GM18519 (cell line): ENCODE results near the gene PSKH1.
"Not testable (repeated sequence)": the region's sequence is repeated elsewhere in the genome, so short reads cannot be mapped to it uniquely, and the experiment has no call there.

Experiments used
- ATAC-seq: cut with Tn5 transposase; IDR thresholded peaks from one replicate; pipeline ENCODE4 v1.9.1; 2021; ENCODE audit warnings: mild to moderate bottlenecking, moderate library complexity; ENCODE audit not compliant: unreplicated experiment, low FRiP score

The PSKH1 gene

DNA sequence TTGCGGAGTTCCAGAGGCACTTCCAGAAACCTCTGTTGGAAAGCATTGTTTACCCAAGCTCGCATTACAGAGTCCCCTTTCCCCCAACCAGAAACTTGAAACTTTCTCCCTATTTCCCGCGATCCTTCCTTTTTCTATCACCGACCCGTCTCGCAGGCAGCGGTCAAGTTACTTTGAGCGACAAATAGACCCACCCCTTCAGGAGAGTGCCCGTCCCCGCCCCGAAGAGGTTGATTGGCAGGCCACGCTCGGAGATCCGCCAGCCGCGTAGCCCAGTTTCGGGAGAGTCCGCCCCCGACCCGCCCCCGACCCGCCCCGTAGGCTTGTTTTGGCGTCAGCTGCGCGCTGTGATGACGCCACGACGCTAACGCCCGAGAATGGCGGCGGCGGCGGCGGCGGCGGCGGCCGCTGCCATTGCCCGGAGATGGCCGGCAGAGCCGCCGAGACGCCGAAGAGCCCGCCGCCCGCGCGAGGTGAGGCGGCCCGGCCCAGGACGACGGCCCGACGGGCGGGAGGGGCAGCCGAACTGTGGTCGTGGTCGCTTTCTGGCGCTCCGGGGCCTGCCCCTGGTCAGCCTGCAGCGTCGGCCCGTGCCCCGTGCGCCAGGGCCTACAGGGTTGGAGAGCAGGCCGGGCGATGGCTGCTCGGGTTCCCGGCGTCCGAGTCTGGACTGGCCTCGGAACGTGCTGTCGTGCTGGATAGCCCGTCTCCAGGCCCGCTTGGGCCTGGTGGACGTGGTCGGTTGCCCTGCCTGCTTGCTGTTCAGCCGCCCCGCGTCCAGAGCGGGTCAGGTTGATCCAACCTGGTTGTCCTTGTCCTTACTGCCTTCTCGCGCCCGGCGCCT is at the start of gene PSKH1:
PSKH1 (plus strand) TSS at position 356 of the 844 bp plus-strand sequence. CDS start 15,496 bp downstream, outside the sequence.
- peak; percentile 69 for ATAC-seq

DNA sequence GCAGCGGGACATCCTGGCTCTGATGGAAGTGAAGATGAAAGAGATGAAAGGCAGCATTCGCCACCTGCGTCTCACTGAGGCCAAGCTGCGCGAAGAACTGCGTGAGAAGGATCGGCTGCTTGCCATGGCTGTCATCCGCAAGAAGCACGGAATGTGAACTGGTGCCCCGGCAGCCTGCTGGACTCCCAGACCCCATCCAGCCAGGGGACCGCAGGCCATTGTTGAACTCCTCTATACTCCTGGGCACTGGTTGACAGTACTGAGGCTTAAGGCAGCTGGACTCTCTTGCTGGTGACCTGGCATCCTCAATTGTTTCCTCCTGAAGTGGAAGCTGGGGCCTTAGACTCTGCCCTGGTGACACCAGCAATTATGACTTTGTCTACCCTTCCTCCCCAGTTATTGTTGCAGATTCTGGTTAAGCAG is 49.7 kb upstream of the PSKH1 start:
- no peak for ATAC-seq

DNA sequence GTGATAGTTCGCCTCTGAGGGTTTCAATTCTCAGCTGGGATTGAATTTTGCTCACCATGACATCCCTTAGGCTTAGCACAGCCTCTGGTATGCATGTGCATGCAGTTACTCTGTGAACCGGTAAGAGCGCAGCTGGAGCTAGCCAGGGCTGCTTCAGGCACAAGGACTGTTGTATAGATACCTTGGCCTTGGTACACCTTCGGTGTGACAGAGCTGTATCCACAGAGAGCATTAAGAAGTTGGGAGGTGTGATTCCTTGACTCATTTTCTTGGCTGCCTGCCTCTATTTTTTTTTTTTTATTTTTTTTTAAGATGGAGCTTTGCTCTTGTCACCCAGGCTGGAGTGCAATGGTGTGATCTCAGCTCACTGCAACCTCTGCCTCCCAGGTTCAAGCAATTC is 48.6 kb upstream of the PSKH1 start:
- no peak for ATAC-seq

DNA sequence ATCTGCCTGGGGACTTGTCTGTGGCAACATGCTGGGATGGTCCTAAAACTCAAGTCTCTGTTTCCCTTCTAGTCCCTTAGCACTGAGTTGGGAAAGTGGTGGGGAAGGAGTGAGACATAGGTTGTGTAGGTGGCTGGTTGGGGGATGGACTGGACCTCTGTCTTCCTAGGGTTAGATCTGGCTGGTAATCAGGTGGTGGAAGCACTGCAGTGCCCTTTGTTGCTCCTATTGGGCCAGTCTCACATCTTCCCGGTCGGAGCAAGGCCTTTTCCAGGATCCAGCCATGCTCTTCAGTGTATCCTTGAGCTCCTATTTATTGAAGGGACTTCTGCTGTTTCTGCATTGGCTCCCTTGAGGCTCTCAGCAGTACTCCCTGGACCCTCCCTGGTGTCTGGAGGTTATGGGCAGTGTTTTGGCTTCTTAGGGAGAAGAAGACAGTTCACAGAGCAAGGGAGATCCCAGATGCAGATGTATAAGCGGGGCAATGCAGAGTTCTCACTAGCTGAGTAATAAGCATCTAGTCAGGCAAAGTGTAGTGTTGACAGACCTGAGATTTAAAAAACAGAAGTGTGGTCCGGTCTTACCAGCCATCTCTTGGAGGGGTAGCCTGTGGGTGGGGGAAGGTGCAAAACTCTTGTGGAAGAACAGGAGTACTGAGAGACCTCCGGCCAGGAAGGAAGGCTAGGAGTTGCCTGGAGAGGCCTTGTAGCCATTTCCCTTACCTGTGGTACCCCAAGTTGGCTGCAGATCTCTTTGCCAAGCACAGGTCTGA is 47.6 kb upstream of the PSKH1 start:
- no peak for ATAC-seq

DNA sequence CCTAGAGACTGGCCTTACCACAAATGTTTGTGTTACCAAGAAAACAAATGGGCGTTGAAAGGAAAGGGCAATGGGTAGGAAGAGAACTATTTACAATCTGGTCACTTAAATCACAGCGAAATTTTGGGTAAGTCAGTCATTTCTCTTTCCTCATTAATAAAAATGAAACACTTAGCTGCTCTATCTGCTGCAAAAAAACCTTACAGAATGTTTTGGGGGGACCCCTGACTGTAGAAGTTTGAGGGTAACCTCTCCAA is 47.1 kb upstream of the PSKH1 start:
- ATAC-seq = no peak

DNA sequence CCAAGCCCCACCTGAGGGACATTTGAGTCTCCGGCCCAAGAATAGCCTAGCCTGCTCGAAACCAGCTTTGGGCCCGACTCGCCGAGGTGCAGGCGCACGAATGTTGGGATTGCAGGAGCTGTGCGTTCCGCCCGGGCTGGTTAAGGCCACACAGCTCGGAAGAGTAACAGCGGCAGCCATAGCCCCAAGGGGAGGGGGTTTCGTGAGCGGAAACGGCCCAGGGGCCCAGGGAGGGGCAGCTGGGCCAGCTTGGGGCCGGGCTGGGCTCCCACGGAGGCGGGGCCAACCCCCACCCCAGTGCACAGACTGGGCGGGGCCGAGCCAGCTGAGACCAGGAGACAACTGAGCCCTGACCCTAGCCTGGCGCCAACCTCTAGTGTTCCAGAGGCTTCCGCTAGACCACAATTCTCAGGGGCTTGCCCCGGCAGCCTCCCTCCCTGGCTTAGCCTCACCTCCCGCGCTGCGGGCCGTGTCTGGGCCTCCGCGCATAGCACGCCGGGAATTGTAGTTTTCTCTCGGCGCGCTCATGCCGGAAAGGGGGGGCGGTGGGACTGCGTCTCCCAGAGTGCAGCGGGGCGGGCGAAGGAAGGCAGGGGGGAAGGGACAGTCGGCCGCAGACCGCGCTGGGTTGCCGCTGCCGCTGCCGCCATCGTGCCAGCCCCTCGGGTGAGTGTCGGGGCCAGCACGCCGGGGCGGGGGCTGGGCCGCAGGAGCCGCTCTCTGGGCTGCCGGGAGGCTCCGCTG is 46.6 kb upstream of the PSKH1 start, which contains the start of gene NUTF2:
NUTF2 (plus strand) TSS at position 614 of the 744 bp plus-strand sequence. CDS start 18,198 bp downstream, outside the sequence.
- peak; percentile 37 for ATAC-seq

DNA sequence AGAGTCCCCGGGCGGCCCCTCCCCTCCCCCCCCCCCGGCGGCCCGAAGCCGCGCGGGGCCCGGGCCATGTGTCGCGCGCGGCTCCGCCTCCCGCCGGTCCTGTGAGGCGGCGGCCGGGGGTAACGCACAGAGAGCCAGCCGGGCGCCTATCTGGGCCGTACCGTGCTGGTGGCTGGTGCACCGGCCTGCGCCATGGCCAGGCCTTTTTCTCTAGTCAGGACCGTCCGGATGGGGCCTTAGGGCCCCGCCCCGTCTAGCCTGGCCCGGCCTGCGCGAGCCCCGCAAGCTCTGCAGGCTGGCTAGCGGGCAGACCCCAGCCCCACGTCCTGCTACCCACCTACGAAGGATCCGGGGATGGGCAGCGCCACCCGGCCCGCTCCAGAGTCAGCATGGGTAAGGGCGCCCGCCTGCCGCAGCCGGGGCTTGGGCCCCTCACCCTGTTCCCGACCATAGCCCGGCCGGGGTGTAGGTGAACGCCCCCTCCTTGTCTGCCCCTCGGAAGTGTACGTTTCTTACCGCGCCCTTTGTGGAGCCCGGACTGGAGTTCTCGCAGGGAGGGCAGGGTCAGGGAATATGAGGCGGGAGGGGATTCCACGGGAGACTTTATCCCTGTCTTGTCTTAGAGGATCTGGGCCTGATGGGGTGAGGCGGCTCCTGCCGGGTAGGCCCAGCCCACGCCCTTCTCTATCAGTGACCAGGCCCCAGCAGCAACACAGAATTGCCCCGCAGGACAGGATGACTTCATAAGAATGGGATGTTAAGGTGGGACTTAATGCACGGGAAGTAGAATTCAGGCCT is 45.8 kb upstream of the PSKH1 start, which contains the start of gene CENPT:
CENPT (minus strand) TSS at position 630 of the 798 bp plus-strand sequence. CDS start 13,834 bp downstream, outside the sequence.
- ATAC-seq = peak; percentile 22

DNA sequence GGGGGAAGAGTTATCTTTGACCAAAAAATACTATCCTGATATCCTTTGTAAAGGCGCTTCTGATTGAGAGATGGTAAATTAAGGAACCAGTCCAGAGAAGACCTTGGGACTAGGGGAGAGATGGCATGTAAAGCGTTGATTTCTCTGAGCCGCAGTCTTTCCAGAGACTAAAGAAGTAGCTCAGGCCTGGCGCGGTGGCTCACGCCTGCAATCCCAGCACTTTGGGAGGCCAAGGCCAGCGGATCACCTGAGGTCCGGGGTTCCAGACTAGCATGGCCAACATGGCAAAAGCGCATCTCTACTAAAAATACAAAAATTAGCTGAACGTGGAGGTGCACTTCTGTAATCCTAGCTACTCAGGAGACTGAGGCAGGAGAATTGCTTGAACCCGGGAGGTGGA is 44.9 kb upstream of the PSKH1 start:
- no peak for ATAC-seq

DNA sequence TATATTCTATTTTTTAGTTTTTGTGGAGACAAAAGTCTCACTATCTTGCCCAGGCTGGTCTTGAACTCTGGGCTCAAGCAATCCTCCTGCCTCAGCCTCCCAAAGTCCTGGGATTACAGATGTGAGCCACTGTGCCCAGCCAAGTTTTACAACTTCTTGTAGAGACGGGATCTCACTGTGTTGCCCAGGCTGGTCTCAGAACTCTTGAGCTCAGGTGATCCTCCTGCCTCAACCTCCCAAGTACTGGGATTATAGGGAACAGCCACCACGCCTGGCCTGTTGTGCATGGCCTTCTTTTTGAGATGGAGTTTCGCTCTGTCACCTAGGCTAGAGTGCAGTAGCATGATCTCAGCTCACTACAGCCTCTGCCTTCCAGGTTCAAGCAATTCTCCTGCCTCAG is 39.4 kb upstream of the PSKH1 start:
- no peak for ATAC-seq

DNA sequence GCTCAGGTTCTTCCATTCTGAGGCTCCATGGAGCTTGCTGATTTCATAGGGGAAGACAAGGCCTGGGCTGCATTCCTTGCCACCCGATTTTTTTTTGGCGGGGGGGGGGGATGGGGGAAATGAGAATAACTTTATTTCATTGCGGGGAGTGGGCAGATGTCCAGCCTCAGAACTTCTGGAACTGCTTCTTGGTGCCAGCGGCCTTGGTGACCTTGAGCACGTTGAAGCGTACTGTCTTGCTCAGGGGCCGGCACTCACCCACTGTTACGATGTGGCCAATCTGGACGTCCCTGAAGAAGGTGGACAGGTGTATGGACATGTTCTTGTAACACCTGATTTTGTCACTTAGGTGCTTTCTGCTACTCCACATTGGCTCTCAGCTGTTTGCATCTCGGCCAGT is 37.3 kb upstream of the PSKH1 start:
- ATAC-seq = no peak

DNA sequence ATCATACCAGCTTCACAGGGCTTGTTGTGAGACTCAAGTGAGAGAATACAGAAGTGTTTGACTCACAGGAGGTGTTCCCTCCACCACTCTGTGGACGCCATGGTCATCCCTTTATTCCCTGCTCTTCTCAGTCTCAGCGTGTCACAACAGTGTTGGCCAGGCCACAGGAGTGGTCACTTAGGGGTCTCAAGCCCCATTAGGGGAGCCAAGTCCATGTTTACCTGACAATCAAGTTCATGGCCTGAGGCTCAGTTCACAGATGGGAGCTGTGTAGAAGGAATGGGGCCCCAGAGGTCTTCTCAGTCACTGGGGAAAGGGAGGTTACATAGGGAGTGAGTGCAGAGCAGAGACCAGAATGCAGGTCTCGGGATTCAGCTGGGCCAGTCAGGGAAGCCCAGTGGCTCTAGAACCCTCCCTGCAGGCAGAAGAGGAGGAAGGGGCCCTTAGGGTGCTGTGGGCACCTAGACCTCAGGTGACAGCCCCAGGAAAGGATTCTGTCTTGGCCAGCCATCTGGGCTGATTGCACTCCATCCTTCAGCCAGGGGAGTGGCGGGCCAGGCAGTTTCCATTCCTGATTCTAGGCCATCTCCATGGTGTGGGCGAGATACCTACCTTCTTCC is 36.0 kb upstream of the PSKH1 start:
- no peak for ATAC-seq

DNA sequence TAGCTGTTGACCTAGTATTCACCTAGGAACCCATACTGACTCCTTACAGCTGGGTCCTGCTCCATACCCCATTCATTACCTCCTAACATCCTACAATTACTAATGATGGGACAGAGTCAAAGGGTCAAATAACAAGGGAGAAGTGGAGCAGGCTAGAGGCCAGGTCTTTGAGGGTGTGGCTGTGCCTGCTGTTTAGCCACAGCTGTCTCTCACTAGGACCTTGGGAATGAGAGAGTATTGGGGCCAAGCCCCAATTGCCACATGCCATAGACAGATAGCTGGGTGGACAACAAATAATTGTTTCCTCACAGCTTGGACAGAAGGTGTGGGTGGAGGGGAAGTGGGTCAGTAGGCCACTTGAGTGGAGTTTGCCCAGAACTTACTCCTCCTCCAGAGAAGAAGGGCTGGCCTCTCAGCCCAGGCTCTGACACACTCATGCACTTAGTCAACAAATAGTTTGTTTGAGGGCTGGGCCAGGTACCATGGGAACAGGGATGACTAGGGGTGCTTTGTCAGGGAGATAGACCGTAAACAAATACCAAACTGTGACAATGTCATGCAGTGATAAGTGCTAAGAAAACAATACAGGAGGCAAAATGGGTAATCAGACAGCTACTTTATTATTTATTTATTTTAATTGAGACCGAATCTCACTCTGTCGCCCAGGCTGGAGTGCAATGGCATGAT is 35.4 kb upstream of the PSKH1 start:
- no peak for ATAC-seq

DNA sequence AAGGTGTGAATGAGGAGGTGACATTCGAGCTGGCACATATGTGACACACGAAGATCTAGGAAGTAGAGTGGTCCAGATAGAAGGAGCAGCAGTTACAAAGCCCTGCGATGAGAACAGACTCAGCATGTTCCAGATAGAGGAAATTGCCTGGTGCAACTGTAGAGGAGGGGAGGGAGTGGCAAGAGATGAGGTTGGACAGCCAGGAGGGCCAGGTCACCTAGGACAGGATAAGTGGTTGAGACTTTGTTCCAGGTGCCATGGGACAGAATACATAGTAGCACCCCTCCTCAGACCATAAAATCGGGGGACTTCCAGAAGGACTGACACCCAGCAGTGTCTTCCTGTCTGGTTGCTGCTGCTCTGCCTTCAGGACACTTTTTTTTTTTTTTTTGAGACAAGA is 34.6 kb upstream of the PSKH1 start:
- ATAC-seq = no peak

DNA sequence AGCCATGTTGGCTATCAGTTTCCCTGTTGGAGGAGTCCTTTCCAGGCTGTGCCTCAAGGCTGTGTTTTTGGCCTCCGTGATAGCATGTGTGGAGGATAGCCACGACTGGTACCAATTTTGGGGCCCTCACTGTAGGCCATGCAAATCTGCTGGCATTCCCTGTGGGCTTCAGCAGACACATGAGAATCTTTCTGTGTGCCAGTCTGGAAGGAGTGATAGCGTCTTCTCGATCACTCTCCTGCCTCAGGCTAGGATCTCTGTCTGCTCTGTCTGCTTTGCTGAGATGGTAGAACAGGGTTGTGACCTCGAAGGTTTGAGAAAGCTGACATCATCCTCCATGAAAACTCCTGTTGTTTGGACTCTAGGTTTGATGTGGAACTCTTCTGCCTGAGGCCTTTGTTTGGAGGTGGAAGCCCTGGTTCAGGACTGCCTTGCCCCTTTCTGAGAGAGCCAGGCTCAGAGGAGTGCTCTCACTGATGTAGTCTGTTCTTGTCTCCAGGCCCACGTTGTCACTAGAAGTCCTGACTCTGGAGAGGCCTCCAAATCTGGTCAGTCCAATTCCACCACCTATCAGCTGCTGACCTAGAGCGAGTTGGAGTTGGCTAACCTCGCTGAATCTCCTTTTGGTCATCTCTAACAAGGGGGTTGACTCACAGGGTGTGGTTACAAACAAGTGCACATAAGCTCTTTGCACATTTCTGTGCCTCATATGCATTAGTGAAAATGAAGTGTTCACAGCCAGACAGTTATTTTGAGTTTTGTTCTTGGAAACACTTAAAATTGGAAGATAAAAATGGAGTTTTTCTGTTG is 32.3 kb upstream of the PSKH1 start:
- no peak for ATAC-seq

DNA sequence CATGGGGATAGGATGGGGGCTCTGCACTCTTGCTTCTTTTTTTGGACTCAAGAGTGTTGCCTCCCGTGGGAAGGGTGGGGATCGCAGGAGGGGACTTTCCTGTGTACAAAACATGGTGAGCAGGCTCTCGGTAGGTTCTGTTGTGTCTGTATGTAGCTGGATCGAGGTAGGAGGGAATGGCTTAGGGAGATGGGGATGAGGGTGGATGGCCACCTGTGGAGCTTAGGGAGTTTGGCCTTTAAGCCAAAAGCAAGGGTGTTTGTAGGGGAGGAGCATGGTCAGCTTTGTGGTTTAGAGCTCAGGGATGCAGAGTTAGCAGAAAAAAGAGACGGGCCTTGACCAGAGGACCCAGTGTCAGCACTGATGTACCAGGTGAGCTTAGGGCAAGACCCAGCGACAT is 31.2 kb upstream of the PSKH1 start:
- no peak for ATAC-seq

DNA sequence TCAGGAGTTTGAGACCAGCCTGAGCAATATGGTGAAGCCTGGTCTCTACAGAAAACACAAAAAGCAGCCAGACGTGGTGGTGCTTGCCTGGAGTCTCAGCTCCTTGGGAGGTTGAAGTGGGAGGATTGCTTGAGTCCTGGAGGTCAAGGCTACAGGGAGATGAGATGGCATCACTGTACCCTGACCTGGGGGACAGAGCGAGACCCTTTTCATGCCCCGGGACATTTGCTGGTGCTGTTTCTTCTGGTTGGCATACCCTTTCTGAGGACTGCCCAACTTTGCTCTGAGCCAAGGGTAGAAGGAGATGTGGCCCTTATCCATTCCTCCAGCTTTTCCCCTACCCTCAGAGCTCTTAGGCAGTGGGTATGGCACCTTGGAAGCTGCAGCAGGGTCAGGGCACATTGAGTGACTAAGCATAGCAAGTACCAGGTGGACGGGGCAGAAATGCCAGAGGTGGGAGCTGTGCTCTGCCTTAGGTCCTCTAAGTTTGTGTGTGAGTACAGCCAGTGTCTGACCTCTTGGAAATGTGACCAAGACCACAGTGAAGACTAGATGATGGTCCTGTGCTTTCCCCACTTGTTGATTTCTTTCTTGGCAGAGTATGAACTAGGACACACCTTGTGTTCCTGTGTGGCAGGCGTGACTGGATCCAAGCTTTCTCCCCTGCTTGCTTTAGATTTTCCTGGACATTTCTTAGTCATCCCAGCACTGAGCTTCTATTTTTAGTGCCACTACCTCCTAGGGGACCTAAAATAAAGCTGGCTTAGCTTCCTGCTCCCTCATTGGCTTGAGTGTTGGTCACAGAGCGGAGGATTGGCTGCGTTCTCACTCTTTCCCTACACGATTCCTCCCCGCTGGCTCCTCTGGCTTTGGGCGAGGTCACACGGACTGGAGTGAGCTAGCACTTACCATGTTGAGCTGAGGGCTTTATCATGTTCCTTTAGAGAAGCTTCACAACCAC is 30.2 kb upstream of the PSKH1 start:
- ATAC-seq = no peak

DNA sequence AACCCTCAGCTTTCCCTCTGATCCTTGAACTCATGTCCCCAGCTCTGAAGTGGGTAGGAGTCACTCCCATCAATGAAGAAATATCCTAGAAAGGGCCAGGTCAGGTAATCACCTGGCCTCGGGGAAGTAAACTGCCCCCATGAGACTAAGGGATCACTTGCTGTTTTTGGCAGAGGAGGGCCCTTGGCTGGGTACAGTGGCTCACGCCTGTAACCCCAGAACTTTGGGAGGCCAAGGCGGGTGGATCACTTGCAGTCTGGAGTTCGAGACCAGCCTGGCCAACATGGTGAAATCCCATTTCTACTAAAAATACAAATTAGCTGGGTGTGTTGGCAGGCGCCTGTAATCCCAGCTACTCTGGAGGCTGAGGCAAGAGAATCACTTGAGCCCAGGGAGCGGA is 29.0 kb upstream of the PSKH1 start:
- not testable (repeated sequence) for ATAC-seq
